Psoas muscle (tissue), 8 donors: Measurements from ENCODE around the gene PGAP2. TPM values are rescaled to one million over a fixed set of nuclear protein-coding genes. Genes with fewer than 3 reads are reported as not detected.

Source experiments
- ATAC-seq, 4 donors: fragments of 200-7000 bp; cut with Tn5 transposase; one replicate each; pipeline ENCODE4 v1.9.1; 2020; ENCODE audit warnings: moderate library complexity in 3 of 4, mild to moderate bottlenecking in 2 of 4
- DNase-seq, 2 donors: peaks; one replicate each; pipeline ENCODE4 v3.0.0-alpha.2; 2020
- H3K27ac ChIP-seq: fragments of 200-600 bp; one replicate; pipeline ENCODE4 v1.8.0; 2022
- H3K27me3 ChIP-seq, 3 donors: fragments of 200-600 bp in 1 of 3; one replicate each; pipeline versions ENCODE4 v1.6.1 to v1.8.0; 2013 to 2022; ENCODE audit warnings: low read length in 2 of 3, mild to moderate bottlenecking in 2 of 3, moderate library complexity in 1 of 3; ENCODE audit not compliant: insufficient read depth in 3 of 3
- H3K36me3 ChIP-seq, 2 donors: fragments of 200-600 bp in 1 of 2; one replicate each; pipeline versions ENCODE4 v1.6.1 to v1.8.0; 2013 to 2022; ENCODE audit warnings: low read depth in 1 of 2, mild to moderate bottlenecking in 1 of 2, moderate library complexity in 1 of 2; ENCODE audit not compliant: insufficient read depth in 1 of 2
- H3K4me1 ChIP-seq: fragments of 200-600 bp; one replicate; pipeline ENCODE4 v1.8.0; 2022
- H3K4me3 ChIP-seq: fragments of 200-600 bp; one replicate; pipeline ENCODE4 v1.8.0; 2022; ENCODE audit warnings: mild to moderate bottlenecking
- H3K9me3 ChIP-seq: fragments of 200-600 bp; one replicate; pipeline ENCODE4 v1.8.0; 2022
- WGBS, 3 donors: extraction: QIAGEN DNeasy Blood & Tissue Kit; methylation state at CpG; one replicate each; pipeline versions ENCODE4 v1.1.6 to v1.1.7; 2013; 5-methylcytosine and 5-hydroxymethylcytosine counted together
- intact Hi-C, 2 donors: fragments of 100-400 bp; cut with DNase I; formaldehyde crosslinking; loops; one replicate each; pipeline versions ENCODE4 v1.11.0 to v1.14.2; 2022
- polyA plus RNA-seq, 3 donors: library from polyadenylated mRNA; stranded (reverse); fragments of 200-250 nt; gene quantifications; one replicate each; pipeline ENCODE4 v1.2.3, GENCODE V29; 2013
- total RNA-seq, 4 donors: library from RNA; stranded (reverse); fragmentation: NEBNext Ultra II Directional in 2 of 4; extraction: Animal tissue kit (Norgen Biotek cat#: 25700) in 2 of 4; gene quantifications; one replicate each; pipeline versions ENCODE4 v1.2.1 to v1.2.4, GENCODE V29; 2021 to 2023
- TF ChIP-seq, protein P1 (sequence below): fragments of 200-600 bp; IDR thresholded peaks from one replicate; pipeline ENCODE4 v1.8.0; 2022; ENCODE audit warnings: antibody characterized with exemption
- donor health status: healthy with polysubstance abuse.
- donor health status: DM: no; HTN: no; CAD: no; lungs with moderate emphysema.
- donor health status: Bipolar disorder and iron deficiency.
- donor health status: healthy.
- donor health status: DM: yes; HTN: yes; CAD: no.
- donor health status: DM: no; HTN: no; CAD: no.
- donor health status: DM: no; HTN: no; CAD: no.
- donor health status: DM: yes; HTN: yes; CAD: no.

PGAP2 gene
- total and polyA plus RNA-seq, 7 donors = 4.5 to 14.5 (median 6.0) TPM

DNA sequence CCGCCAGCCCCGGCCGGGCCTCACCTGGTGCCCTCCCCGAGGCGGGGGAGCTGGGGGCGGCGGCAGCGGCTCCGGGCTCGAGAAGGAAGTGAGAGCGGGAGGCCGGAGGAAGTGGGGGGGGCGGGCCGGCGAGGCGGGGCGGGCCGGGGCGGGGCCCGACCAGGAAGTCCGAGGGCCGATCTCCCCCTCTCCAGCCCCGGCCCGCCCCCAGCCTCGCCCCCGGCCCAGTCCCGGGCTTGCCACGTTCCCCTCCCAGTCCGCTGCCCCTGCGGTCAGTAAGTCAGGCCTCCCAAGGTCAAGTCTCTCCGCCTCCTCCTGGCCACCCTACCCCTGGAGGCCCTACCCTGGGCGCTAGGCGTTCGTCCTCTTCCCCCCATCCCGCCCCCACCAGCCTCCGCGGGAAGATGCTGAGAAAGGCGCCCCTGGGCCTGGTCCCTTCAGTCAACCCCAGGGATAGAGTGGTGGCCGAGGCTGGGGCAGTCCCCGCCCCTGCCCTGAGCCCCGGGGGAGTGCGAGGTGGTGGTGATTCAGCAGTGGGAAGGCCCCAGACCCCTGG is 32.6 kb downstream of the PGAP2 start, which contains the start of gene RHOG:
Gene RHOG, minus strand, starts transcription at position 90 of the 556 bp plus-strand sequence. CDS start 12,821 bp downstream, outside the sequence.
- H3K36me3 ChIP-seq = no peaks in the 10 kb centered on the region
- H3K27ac ChIP-seq = peak within 1 kb of the TSS; percentile 96
- TF ChIP-seq, protein P1, sequence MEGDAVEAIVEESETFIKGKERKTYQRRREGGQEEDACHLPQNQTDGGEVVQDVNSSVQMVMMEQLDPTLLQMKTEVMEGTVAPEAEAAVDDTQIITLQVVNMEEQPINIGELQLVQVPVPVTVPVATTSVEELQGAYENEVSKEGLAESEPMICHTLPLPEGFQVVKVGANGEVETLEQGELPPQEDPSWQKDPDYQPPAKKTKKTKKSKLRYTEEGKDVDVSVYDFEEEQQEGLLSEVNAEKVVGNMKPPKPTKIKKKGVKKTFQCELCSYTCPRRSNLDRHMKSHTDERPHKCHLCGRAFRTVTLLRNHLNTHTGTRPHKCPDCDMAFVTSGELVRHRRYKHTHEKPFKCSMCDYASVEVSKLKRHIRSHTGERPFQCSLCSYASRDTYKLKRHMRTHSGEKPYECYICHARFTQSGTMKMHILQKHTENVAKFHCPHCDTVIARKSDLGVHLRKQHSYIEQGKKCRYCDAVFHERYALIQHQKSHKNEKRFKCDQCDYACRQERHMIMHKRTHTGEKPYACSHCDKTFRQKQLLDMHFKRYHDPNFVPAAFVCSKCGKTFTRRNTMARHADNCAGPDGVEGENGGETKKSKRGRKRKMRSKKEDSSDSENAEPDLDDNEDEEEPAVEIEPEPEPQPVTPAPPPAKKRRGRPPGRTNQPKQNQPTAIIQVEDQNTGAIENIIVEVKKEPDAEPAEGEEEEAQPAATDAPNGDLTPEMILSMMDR = no peak
- intact Hi-C loops = loop anchor here in 1 of 2 donors (2.0 kb wide), 1 partner anchor 42 kb away; no protein-coding TSS in a partner anchor
- H3K4me1 ChIP-seq = peaks cover 25% of the 10 kb centered on the region
- H3K4me3 ChIP-seq = peak within 1 kb of the TSS; percentile 92
- 0 to 2% (median 1%) methylated on average over 8 to 42 of the region's 42 CpGs for WGBS, 3 donors
- ATAC-seq = peak; percentile 79 to 84 (median 83)
- H3K27me3 ChIP-seq = no peaks in the 10 kb centered on the region
- no peaks in the 10 kb centered on the region for H3K9me3 ChIP-seq
- DNase-seq = peak; percentile 87 to 92

DNA sequence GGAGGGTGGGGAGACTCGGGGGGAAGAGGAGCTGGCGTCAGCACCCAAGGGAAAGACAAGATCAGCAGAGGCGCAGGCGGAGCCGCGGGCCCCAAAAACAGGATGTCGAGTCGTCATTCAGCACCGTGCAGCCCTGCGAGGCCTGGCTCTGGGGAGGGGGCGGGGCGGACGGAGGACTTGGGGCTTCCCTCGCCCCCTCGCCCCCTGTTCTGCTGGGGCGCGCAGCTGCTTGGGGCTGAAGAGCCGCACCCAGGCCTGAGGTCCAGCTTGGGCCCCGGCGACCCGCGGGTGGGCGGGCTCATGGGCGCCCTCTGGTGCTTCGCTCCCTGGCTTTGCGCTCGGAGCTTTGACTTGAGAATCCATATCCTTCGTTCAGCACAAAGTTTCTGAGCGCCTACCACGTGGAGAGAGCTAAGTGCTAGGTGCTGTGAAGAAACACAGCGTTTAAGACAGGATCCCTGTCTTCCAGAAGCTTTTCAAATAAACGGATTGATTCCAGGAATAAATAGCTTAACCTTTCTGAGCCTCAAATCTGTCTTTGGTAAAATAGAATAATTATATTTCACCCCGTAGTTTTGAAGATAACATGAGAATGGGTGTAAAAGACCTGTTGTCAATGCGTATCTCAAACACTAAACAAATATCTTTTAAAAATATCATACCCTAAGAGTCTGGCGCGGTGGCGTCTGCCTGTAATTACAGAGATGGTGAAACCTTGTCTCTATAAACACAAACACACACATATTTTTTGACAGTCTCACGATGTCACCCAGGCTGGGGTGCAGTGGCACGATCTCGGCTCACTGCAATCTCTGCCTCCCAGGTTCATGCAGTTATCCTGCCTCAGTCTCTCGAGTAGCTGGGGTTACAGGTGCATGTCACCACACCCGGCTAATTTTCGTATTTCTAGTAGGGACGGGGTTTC is 33.3 kb downstream of the PGAP2 start:
- intact Hi-C loops = loop anchor here in 1 of 2 donors (2.0 kb wide), 1 partner anchor 43 kb away; no protein-coding TSS in a partner anchor
- no peaks in the 10 kb centered on the region for H3K9me3 ChIP-seq
- WGBS, 3 donors = 24 to 32% (median 28%) methylated on average over 34 to 44 of the region's 44 CpGs
- no peaks in the 10 kb centered on the region for H3K36me3 ChIP-seq
- peak overlapping the region; percentile 96 for H3K27ac ChIP-seq
- H3K27me3 ChIP-seq = no peaks in the 10 kb centered on the region
- TF ChIP-seq, protein P1 = peak; percentile 88
- ATAC-seq = peak; percentile 79 to 89 (median 82)
- peak; percentile 86 to 91 for DNase-seq
- peak overlapping the region; percentile 92 for H3K4me3 ChIP-seq
- H3K4me1 ChIP-seq = peaks cover 19% of the 10 kb centered on the region

- no peak for ATAC-seq
- 82 to 93% (median 87%) methylated on average over 3 of the region's 3 CpGs for WGBS, 3 donors
- Histone ChIP-seq H3K27me3 (no peaks in the 10 kb centered on the region), H3K4me3 (no peak overlapping the region), H3K4me1 (peaks cover 15% of the 10 kb centered on the region), H3K27ac (no peak overlapping the region), H3K9me3 (no peaks in the 10 kb centered on the region), H3K36me3 (no peaks in the 10 kb centered on the region)
- TF ChIP-seq, protein P1 = no peak
- intact Hi-C loops = no loop called here
- no peak for DNase-seq
Observed at GRCh38 chr11:3843326-3843725, 35.0 kb downstream of the PGAP2 start.

- no peak overlapping the region for H3K4me3 ChIP-seq
- no peak for ATAC-seq
- 94 to 100% (median 96%) methylated on average over 1 of the region's 1 CpG for WGBS, 3 donors
- no peak overlapping the region for H3K27ac ChIP-seq
- DNase-seq = no peak
- intact Hi-C loops = no loop called here
- H3K9me3 ChIP-seq = no peaks in the 10 kb centered on the region
- H3K27me3 ChIP-seq = no peaks in the 10 kb centered on the region
- no peaks in the 10 kb centered on the region for H3K36me3 ChIP-seq
- TF ChIP-seq, protein P1 = no peak
- no peaks in the 10 kb centered on the region for H3K4me1 ChIP-seq
Observed at GRCh38 chr11:3845246-3845645, 36.9 kb downstream of the PGAP2 start.
